ENCODE measurements around the gene CD55.
A peak's percentile ranks its signal among the peaks of the same experiment; 100 is the strongest.

The CD55 gene

GRCh38 chr1:207333009-207333600 lies 11.6 kb downstream of the CD55 start:
- DNase-seq (ENCODE audit: low spot score), result no peak
- in situ Hi-C loops (cut with MboI; ENCODE audit: low sequenced_read_pairs, unreplicated experiment), result no loop called here
- TF ChIP-seq, protein P1, sequence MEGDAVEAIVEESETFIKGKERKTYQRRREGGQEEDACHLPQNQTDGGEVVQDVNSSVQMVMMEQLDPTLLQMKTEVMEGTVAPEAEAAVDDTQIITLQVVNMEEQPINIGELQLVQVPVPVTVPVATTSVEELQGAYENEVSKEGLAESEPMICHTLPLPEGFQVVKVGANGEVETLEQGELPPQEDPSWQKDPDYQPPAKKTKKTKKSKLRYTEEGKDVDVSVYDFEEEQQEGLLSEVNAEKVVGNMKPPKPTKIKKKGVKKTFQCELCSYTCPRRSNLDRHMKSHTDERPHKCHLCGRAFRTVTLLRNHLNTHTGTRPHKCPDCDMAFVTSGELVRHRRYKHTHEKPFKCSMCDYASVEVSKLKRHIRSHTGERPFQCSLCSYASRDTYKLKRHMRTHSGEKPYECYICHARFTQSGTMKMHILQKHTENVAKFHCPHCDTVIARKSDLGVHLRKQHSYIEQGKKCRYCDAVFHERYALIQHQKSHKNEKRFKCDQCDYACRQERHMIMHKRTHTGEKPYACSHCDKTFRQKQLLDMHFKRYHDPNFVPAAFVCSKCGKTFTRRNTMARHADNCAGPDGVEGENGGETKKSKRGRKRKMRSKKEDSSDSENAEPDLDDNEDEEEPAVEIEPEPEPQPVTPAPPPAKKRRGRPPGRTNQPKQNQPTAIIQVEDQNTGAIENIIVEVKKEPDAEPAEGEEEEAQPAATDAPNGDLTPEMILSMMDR (IDR thresholded peaks at IDR 0.05; ENCODE audit: borderline replicate concordance, control extremely low read depth, extremely low read depth, insufficient read depth, missing control alignments), result no peak

GRCh38 chr1:207333620-207334019 lies 12.1 kb downstream of the CD55 start:
- TF ChIP-seq, protein P1 (IDR thresholded peaks at IDR 0.05; ENCODE audit: borderline replicate concordance, control extremely low read depth, extremely low read depth, insufficient read depth, missing control alignments), result no peak
- DNase-seq (ENCODE audit: low spot score), result no peak
- in situ Hi-C loops (cut with MboI; ENCODE audit: low sequenced_read_pairs, unreplicated experiment), result no loop called here

GRCh38 chr1:207334337-207334736 lies 12.9 kb downstream of the CD55 start:
- TF ChIP-seq, protein P1 (IDR thresholded peaks at IDR 0.05; ENCODE audit: borderline replicate concordance, control extremely low read depth, extremely low read depth, insufficient read depth, missing control alignments), result no peak
- in situ Hi-C loops (cut with MboI; ENCODE audit: low sequenced_read_pairs, unreplicated experiment), result no loop called here
- no peak for DNase-seq (ENCODE audit: low spot score)

GRCh38 chr1:207335138-207335537 lies 13.7 kb downstream of the CD55 start:
- DNase-seq (ENCODE audit: low spot score), result no peak
- TF ChIP-seq, protein P1 (IDR thresholded peaks at IDR 0.05; ENCODE audit: borderline replicate concordance, control extremely low read depth, extremely low read depth, insufficient read depth, missing control alignments), result no peak
- in situ Hi-C loops (cut with MboI; ENCODE audit: low sequenced_read_pairs, unreplicated experiment), result no loop called here

GRCh38 chr1:207335695-207336363 lies 14.4 kb downstream of the CD55 start:
- in situ Hi-C loops (cut with MboI; ENCODE audit: low sequenced_read_pairs, unreplicated experiment), result no loop called here
- DNase-seq (ENCODE audit: low spot score), result peak; percentile 31
- TF ChIP-seq, protein P1 (IDR thresholded peaks at IDR 0.05; ENCODE audit: borderline replicate concordance, control extremely low read depth, extremely low read depth, insufficient read depth, missing control alignments), result no peak

GRCh38 chr1:207336559-207337467 lies 15.3 kb downstream of the CD55 start:
- peak; percentile 44 for DNase-seq (ENCODE audit: low spot score)
- TF ChIP-seq, protein P1 (IDR thresholded peaks at IDR 0.05; ENCODE audit: borderline replicate concordance, control extremely low read depth, extremely low read depth, insufficient read depth, missing control alignments), result no peak
- in situ Hi-C loops (cut with MboI; ENCODE audit: low sequenced_read_pairs, unreplicated experiment), result no loop called here

All from GM13976 (cell line).